Spleen (tissue), 7 donors: ENCODE results near the gene FBXL2.

Experiments
- POLR2A ChIP-seq, 3 donors: fragments of 450-650 bp; IDR thresholded peaks; one replicate each; pipeline ENCODE4 v1.5.1; 2017; ENCODE audit warnings: antibody characterized with exemption in 3 of 3, mild to moderate bottlenecking in 1 of 3
- POLR2AphosphoS5 ChIP-seq, 3 donors: sonication (generic); formaldehyde crosslinking; IDR thresholded peaks; one replicate each; pipeline ENCODE4 v1.5.1; 2017; ENCODE audit warnings: antibody characterized with exemption in 3 of 3
- TF ChIP-seq, protein P1 (sequence below), 11 experiments: fragments of 200-600 bp in 7 of 11; fragments of 450-650 bp in 4 of 11; sonication (generic) in 4 of 11; IDR thresholded peaks in 8 of 11; conservative IDR thresholded peaks in 3 of 11; 1 replicate in 7 of 11; 2 replicates in 4 of 11; pipeline versions ENCODE4 v1.4.0 to v1.8.0; 2016 to 2021; ENCODE audit warnings: antibody characterized with exemption in 11 of 11, inconsistent platforms in 4 of 11, mild to moderate bottlenecking in 1 of 11
- donor health status: DM: no; HTN: no; CAD: no; lungs with moderate emphysema.
- donor health status: DM: no; HTN: no; CAD: no.
- donor health status: DM: no; HTN: no; CAD: no.

GRCh38 chr3:33430061-33430460 is 152.8 kb downstream of the FBXL2 start:
- TF ChIP-seq, protein P1, sequence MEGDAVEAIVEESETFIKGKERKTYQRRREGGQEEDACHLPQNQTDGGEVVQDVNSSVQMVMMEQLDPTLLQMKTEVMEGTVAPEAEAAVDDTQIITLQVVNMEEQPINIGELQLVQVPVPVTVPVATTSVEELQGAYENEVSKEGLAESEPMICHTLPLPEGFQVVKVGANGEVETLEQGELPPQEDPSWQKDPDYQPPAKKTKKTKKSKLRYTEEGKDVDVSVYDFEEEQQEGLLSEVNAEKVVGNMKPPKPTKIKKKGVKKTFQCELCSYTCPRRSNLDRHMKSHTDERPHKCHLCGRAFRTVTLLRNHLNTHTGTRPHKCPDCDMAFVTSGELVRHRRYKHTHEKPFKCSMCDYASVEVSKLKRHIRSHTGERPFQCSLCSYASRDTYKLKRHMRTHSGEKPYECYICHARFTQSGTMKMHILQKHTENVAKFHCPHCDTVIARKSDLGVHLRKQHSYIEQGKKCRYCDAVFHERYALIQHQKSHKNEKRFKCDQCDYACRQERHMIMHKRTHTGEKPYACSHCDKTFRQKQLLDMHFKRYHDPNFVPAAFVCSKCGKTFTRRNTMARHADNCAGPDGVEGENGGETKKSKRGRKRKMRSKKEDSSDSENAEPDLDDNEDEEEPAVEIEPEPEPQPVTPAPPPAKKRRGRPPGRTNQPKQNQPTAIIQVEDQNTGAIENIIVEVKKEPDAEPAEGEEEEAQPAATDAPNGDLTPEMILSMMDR (IDR thresholded peaks at IDR 0.05 in 8 of 11, conservative IDR thresholded peaks at IDR 0.05 in 3 of 11) = no peak
- no peak for TF ChIP-seq POLR2A (IDR thresholded peaks at IDR 0.05)
- TF ChIP-seq POLR2AphosphoS5 (IDR thresholded peaks at IDR 0.05) = no peak
